HAP-1 (cell line): ENCODE data around the gene MTHFS.

Experiments used
- DNase-seq, 2 experiments: peaks; one replicate each; pipeline ENCODE4 v3.0.0-alpha.2; 2016 to 2020; ENCODE audit warnings: low spot score in 2 of 2
- H3K27me3 ChIP-seq: fragments of 250-450 bp; sonication (Bioruptor Pico); 2 replicates; pipeline ENCODE4 v1.5.1; 2020; ENCODE audit warnings: low read depth, mild to moderate bottlenecking, moderate library complexity
- H3K36me3 ChIP-seq: fragments of 250-450 bp; sonication (Bioruptor Pico); replicated peaks from 2 replicates; pipeline ENCODE4 v1.5.1; 2020; ENCODE audit warnings: mild to moderate bottlenecking
- H3K4me1 ChIP-seq: fragments of 250-450 bp; sonication (Bioruptor Pico); 2 replicates; pipeline ENCODE4 v1.5.1; 2020; ENCODE audit warnings: mild to moderate bottlenecking
- H3K4me3 ChIP-seq: fragments of 250-450 bp; sonication (Bioruptor Pico); 2 replicates; pipeline ENCODE4 v1.5.1; 2020; ENCODE audit warnings: mild to moderate bottlenecking, moderate library complexity
- H3K9me3 ChIP-seq: fragments of 250-450 bp; sonication (Bioruptor Pico); 2 replicates; pipeline ENCODE4 v1.5.1; 2020; ENCODE audit warnings: mild to moderate bottlenecking, moderate library complexity
- in situ Hi-C: fragments of 300-500 bp; cut with MboI; formaldehyde crosslinking; loops from 3 replicates; pipeline ENCODE4 v1.14.3; 2020; ENCODE audit warnings: low sequenced_read_pairs, inconsistent platforms, mixed read lengths

MTHFS gene

GRCh38 chr15:79844221-79844620 is 52.6 kb downstream of the MTHFS start:
- in situ Hi-C loops: loop anchor here (10.0 kb wide), 1 partner anchor 499 kb away; no protein-coding TSS in a partner anchor
- H3K27me3 ChIP-seq: no peaks in the 10 kb centered on the region
- DNase-seq: no peak
- H3K36me3 ChIP-seq: peaks cover 3% of the 10 kb centered on the region
- no peaks in the 10 kb centered on the region for H3K9me3 ChIP-seq
- no peak overlapping the region for H3K4me3 ChIP-seq
- H3K4me1 ChIP-seq: no peaks in the 10 kb centered on the region

- Histone ChIP-seq H3K27me3 (no peaks in the 10 kb centered on the region), H3K9me3 (no peaks in the 10 kb centered on the region), H3K36me3 (no peaks in the 10 kb centered on the region; the same call in 1 of the 2 replicates), H3K4me3 (no peak overlapping the region), H3K4me1 (no peaks in the 10 kb centered on the region)
- in situ Hi-C loops: no loop called here
- no peak for DNase-seq
Observed at GRCh38 chr15:79837846-79838245, 59.0 kb downstream of the MTHFS start.

DNA sequence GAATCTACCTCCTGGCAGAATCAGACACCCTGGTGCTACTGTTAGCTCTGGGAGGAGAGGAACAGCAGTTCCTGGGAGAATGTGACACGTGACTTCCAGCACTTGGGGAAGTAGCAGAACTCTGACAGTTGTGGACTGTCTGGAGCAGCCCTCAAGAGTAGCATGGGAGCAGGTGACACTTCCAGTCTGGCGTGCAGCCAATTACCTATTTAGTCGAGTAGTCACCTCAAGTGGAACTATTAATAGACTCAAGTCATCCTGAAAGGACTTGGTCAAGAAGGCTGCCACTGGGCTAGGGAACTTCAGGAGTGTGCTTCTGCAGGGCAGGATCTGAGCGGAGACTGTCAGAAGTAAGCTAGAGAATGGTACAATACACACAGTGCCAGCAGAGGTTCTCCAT is 62.3 kb downstream of the MTHFS start:
- in situ Hi-C loops: no loop called here
- DNase-seq: no peak
- no peaks in the 10 kb centered on the region for H3K27me3 ChIP-seq
- H3K4me1 ChIP-seq: no peaks in the 10 kb centered on the region
- H3K9me3 ChIP-seq: no peaks in the 10 kb centered on the region
- H3K36me3 ChIP-seq: no peaks in the 10 kb centered on the region; the same call in 1 of the 2 replicates
- no peak overlapping the region for H3K4me3 ChIP-seq

DNA sequence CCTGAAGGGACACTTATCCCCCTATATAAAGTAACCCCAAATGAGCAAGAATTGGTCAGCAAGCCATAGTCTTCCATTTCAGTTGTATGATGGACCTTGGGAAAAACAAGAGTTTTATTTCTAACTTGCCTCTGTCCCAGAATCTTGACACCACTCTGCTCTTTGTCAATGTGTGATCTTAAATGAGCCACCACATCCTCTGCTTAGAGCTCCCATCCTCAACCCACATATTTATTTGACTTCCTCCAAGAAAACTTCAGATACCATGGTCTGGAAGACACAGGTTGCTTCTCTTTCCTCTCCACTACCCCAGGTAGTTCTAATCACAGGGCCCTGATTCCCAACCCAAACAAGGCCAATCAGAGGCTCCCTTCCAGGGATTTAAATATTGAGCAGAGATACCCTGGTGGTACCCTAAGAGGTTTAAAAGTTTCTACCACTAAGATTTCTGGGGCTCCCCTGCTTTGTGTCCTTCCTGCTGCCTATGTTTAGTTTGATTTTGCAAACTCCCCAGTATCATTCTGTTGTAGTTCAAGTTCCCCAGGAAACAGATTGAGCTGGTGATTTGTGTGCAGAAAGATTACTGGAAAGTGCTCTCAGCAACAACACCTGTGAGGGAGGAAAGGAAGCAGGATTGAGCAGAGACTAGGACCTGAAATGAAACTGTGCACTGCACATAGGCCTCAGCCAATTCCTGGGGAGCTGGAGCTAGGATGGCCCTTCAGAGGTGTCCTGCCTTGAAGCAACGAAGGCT is 64.3 kb downstream of the MTHFS start:
- Histone ChIP-seq H3K36me3 (no peaks in the 10 kb centered on the region; the same call in 1 of the 2 replicates), H3K27me3 (no peaks in the 10 kb centered on the region), H3K4me1 (no peaks in the 10 kb centered on the region), H3K4me3 (no peak overlapping the region), H3K9me3 (no peaks in the 10 kb centered on the region)
- no peak for DNase-seq
- in situ Hi-C loops: no loop called here

DNA sequence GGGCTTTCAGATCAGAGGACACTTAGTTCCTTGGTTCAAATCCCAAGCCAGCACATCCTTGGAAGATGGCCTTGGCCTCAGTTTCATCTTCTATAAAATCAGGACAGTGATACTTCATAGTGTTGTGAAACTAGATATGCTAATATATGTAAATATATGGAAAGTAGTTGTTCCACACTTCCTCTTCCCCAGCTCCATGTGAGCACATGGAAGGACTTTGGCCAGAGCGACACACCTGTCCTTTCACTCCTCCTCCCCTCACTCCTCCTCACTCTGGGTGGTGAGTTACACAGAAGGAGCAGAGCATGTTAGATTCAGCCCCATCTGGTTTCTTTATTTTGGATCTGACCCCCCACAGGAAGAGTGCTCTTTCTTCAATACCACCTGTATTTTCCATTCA is 65.2 kb downstream of the MTHFS start:
- no peaks in the 10 kb centered on the region for H3K9me3 ChIP-seq
- no peaks in the 10 kb centered on the region for H3K27me3 ChIP-seq
- no peaks in the 10 kb centered on the region for H3K4me1 ChIP-seq
- in situ Hi-C loops: no loop called here
- H3K36me3 ChIP-seq: no peaks in the 10 kb centered on the region; the same call in 1 of the 2 replicates
- no peak overlapping the region for H3K4me3 ChIP-seq
- DNase-seq: no peak

- no peak overlapping the region for H3K4me3 ChIP-seq
- no peaks in the 10 kb centered on the region for H3K4me1 ChIP-seq
- no peaks in the 10 kb centered on the region for H3K9me3 ChIP-seq
- no peaks in the 10 kb centered on the region for H3K27me3 ChIP-seq
- DNase-seq: no peak
- no peaks in the 10 kb centered on the region; the same call in 1 of the 2 replicates for H3K36me3 ChIP-seq
- in situ Hi-C loops: no loop called here
Observed at GRCh38 chr15:79829950-79830349, 66.9 kb downstream of the MTHFS start.

- DNase-seq: no peak
- H3K36me3 ChIP-seq: no peaks in the 10 kb centered on the region
- no peak overlapping the region for H3K4me3 ChIP-seq
- no peaks in the 10 kb centered on the region for H3K27me3 ChIP-seq
- no peaks in the 10 kb centered on the region for H3K4me1 ChIP-seq
- in situ Hi-C loops: no loop called here
- H3K9me3 ChIP-seq: no peaks in the 10 kb centered on the region
Observed at GRCh38 chr15:79828447-79828846, 68.4 kb downstream of the MTHFS start.

GRCh38 chr15:79826800-79827199 is 70.0 kb downstream of the MTHFS start:
- in situ Hi-C loops: no loop called here
- Histone ChIP-seq H3K36me3 (no peaks in the 10 kb centered on the region), H3K4me1 (no peaks in the 10 kb centered on the region), H3K9me3 (no peaks in the 10 kb centered on the region), H3K27me3 (no peaks in the 10 kb centered on the region), H3K4me3 (no peak overlapping the region)
- DNase-seq: no peak

DNA sequence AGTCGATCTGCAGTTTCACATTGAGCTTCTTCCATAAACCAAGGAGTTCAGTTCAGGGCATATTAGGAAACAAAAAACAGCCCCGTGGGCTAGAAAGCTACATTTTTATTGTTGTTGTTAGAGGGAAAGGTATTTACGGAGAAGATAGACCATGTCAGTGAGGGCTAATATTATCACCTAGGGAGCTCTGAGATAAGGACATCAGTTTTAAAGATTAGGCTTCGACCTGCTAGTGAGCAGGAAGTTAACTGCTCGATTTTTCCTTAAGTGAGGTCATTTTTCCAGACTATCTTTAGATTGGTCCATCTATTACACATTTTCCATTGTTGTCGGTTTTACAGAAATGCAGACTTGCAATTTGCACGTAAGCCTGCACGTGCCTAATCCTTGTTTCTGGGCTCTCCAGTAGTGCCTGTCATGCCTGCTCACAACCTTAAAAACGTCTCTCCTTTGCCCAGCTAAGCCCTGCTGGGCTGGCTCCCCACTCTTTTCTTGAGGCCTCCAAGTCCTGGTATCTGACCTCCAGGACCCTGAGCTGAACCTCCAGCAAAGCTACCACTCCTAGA is 72.6 kb downstream of the MTHFS start:
- H3K36me3 ChIP-seq: no peaks in the 10 kb centered on the region
- in situ Hi-C loops: no loop called here
- 0 out of 2 replicates have a peak, but pooled peaks cover 3% of the 10 kb centered on the region for H3K9me3 ChIP-seq
- no peaks in the 10 kb centered on the region for H3K4me1 ChIP-seq
- no peak overlapping the region for H3K4me3 ChIP-seq
- H3K27me3 ChIP-seq: no peaks in the 10 kb centered on the region
- no peak for DNase-seq

- 0 out of 2 replicates have a peak, but pooled peaks cover 3% of the 10 kb centered on the region for H3K9me3 ChIP-seq
- no peak overlapping the region for H3K4me3 ChIP-seq
- H3K4me1 ChIP-seq: no peaks in the 10 kb centered on the region
- no peaks in the 10 kb centered on the region for H3K36me3 ChIP-seq
- in situ Hi-C loops: no loop called here
- H3K27me3 ChIP-seq: no peaks in the 10 kb centered on the region
- no peak for DNase-seq
Observed at GRCh38 chr15:79820820-79821219, 76.0 kb downstream of the MTHFS start.

GRCh38 chr15:79820176-79820575 is 76.6 kb downstream of the MTHFS start:
- Histone ChIP-seq H3K9me3 (0 out of 2 replicates have a peak, but pooled peaks cover 3% of the 10 kb centered on the region), H3K36me3 (no peaks in the 10 kb centered on the region), H3K4me3 (no peak overlapping the region), H3K27me3 (no peaks in the 10 kb centered on the region), H3K4me1 (no peaks in the 10 kb centered on the region)
- no peak for DNase-seq
- in situ Hi-C loops: no loop called here

GRCh38 chr15:79816571-79816970 is 80.2 kb downstream of the MTHFS start:
- Histone ChIP-seq H3K36me3 (no peaks in the 10 kb centered on the region), H3K4me3 (no peak overlapping the region), H3K9me3 (0 out of 2 replicates have a peak, but pooled peaks cover 3% of the 10 kb centered on the region), H3K4me1 (no peaks in the 10 kb centered on the region), H3K27me3 (no peaks in the 10 kb centered on the region)
- no peak for DNase-seq
- in situ Hi-C loops: no loop called here

DNA sequence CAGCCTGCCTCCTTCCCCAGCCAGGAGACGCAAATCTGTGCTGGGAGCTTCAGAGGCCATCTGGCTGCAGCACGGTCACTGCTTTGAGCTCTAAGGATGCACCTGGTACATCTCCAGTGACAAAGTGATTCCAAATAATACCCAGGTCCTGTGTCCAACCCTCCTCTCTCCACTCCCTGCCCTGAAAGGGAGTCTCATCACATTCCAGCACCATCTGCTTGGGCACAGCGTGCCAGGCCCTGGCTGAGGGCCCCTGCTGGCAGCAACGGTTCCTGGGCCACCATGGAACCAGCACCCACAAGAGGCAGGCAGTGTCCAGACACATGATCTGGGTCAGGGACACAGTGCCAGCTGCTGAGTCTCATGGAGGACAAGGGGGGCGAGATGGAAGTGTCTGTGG is 81.3 kb downstream of the MTHFS start:
- no peaks in the 10 kb centered on the region for H3K27me3 ChIP-seq
- DNase-seq: no peak
- no peak overlapping the region for H3K4me3 ChIP-seq
- no peaks in the 10 kb centered on the region for H3K36me3 ChIP-seq
- in situ Hi-C loops: no loop called here
- 0 out of 2 replicates have a peak, but pooled peaks cover 3% of the 10 kb centered on the region for H3K9me3 ChIP-seq
- no peaks in the 10 kb centered on the region for H3K4me1 ChIP-seq

GRCh38 chr15:79812541-79812940 is 84.3 kb downstream of the MTHFS start:
- in situ Hi-C loops: no loop called here
- no peaks in the 10 kb centered on the region for H3K4me1 ChIP-seq
- DNase-seq: no peak
- H3K9me3 ChIP-seq: no peaks in the 10 kb centered on the region
- no peaks in the 10 kb centered on the region for H3K27me3 ChIP-seq
- H3K36me3 ChIP-seq: no peaks in the 10 kb centered on the region
- H3K4me3 ChIP-seq: no peak overlapping the region
